ENCODE results near the gene DPYSL3. TPM values are rescaled to one million over a fixed set of nuclear protein-coding genes. Genes with fewer than 3 reads are reported as not detected.

The DPYSL3 gene
- polyA plus RNA-seq (2.8 to 5.8 TPM (median 4.8 TPM) in 3 replicates), polyA minus RNA-seq (5.1 to 24.1 TPM (median 8.2 TPM) in 3 replicates)
- polyA plus RNA-seq (2011; ENCODE audit: low read depth): 0.84 TPM
- 3.7 and 4.1 TPM in 2 replicates for polyA plus RNA-seq (2011; cell fraction: cytosol; rRNA removed)
- 4.6 and 4.9 TPM in 2 replicates for polyA plus RNA-seq (2011; cell fraction: nucleus; rRNA removed)
- 0.45 and 6.3 TPM in 2 replicates for polyA plus RNA-seq (2012; ENCODE audit: low replicate concordance)
- polyA minus RNA-seq (2011; cell fraction: cytosol; rRNA and poly(A)+ RNA removed): 7.3 TPM
- 2.6 and 3.8 TPM in 2 replicates for polyA minus RNA-seq (2011; cell fraction: nucleus; rRNA and poly(A)+ RNA removed)

DNA sequence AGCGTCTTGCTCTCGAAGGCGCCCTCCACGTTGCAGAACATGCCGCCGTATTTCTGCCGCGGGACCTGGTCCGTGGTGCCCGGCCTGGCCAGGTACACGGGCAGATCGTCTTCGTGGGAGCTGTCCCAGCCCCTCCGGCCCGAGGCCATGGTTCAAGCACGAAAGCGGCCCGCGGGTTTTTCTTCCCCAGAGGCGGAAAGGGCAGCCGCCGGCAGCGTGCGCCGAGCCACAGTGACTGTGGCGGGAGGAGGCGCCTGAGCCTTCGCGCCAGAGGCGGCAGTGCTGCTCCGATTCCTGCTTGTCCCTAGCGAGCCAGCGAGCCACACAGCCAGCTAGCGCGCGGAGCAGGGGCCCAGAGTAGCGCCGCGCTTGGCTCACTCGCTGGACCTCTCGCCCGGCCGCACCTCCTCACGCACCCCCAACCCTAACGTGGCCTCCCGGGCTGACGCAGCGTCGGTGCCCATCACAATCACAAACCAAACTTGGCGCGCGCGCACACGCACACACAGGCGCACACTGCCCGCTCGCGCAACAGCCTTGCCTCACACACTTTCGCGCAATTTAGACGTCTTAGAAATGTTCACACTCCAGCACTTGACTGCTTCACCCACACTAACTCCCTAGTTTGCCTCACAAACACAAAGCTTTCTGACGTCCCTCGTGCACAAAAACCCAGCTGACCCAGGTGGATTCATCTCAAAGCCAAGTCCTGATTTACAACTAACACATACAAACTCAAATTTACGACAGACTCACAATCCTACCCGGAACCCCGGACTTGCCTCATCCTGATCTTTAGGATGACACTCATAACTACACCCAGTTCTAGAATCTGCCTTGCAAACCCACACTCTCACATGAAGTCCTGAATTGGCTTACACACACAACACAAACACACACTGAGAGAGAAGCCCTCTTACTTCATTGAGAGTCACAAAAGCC lies at the start of gene DPYSL3:
TSS of gene DPYSL3 (minus strand) at position 359 of the 942 bp plus-strand sequence. CDS start at position 149, 210 bp downstream.
- Histone ChIP-seq H3K9me1 (ENCODE audit: control insufficient read depth, extremely low read depth, insufficient read depth, low read length) (no peaks in the 10 kb centered on the region), H3K79me2 (ENCODE audit: control insufficient read depth, insufficient read depth, low read length) (no peaks in the 10 kb centered on the region), H3K4me1 (ENCODE audit: control insufficient read depth, extremely low read depth, insufficient read depth, low read length) (peaks cover 12% of the 10 kb centered on the region), H3K36me3 (ENCODE audit: control insufficient read depth in 2 of 2, extremely low read depth in 1 of 2, insufficient read depth in 2 of 2, low read length in 2 of 2) (no peaks in the 10 kb centered on the region), H3K27me3 (ENCODE audit: control insufficient read depth, extremely low read depth, insufficient read depth, low read length) (peaks cover 15% of the 10 kb centered on the region), H3K27ac (ENCODE audit: control insufficient read depth, insufficient read depth, low read length) (no peak within 1 kb of the TSS), H3K4me2 (ENCODE audit: control insufficient read depth, extremely low read depth, insufficient read depth, low read depth, low read length) (peak within 1 kb of the TSS; percentile 82), H2AFZ (ENCODE audit: control insufficient read depth, low read length) (peak within 1 kb of the TSS; percentile 89), H4K20me1 (ENCODE audit: control insufficient read depth, extremely low read depth, insufficient read depth, low read length) (no peaks in the 10 kb centered on the region), H3K9ac (ENCODE audit: control insufficient read depth, extremely low read depth, insufficient read depth, low read length) (peak within 1 kb of the TSS; percentile 50), H3K9me3 (ENCODE audit: control insufficient read depth, low read depth, low read length) (no peaks in the 10 kb centered on the region), H3K4me3 (ENCODE audit: control insufficient read depth in 2 of 3, extremely low read depth in 1 of 3, insufficient read depth in 2 of 3, low read depth in 1 of 3, low read length in 3 of 3) (peak within 1 kb of the TSS; percentile 25 to 68 (median 65))
- dilution Hi-C loops (cut with MboI; ENCODE audit: extremely low pct_ligation_motif_present, low sequenced_read_pairs): no loop called here
- FAIRE-seq: peak; percentile 49
- TF ChIP-seq, protein P1, sequence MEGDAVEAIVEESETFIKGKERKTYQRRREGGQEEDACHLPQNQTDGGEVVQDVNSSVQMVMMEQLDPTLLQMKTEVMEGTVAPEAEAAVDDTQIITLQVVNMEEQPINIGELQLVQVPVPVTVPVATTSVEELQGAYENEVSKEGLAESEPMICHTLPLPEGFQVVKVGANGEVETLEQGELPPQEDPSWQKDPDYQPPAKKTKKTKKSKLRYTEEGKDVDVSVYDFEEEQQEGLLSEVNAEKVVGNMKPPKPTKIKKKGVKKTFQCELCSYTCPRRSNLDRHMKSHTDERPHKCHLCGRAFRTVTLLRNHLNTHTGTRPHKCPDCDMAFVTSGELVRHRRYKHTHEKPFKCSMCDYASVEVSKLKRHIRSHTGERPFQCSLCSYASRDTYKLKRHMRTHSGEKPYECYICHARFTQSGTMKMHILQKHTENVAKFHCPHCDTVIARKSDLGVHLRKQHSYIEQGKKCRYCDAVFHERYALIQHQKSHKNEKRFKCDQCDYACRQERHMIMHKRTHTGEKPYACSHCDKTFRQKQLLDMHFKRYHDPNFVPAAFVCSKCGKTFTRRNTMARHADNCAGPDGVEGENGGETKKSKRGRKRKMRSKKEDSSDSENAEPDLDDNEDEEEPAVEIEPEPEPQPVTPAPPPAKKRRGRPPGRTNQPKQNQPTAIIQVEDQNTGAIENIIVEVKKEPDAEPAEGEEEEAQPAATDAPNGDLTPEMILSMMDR (optimal IDR thresholded peaks at IDR 0.05 in 1 of 3, IDR thresholded peaks at IDR 0.05 in 1 of 3, conservative IDR thresholded peaks at IDR 0.05 in 1 of 3; ENCODE audit: extremely low read depth in 1 of 3, insufficient read depth in 2 of 3, low read length in 3 of 3): peak in 2 of 3 experiments; percentile 37 to 51
- TF ChIP-seq EZH2 (IDR thresholded peaks at IDR 0.05; ENCODE audit: low read length): no peak
- no peak for DNase-seq (ENCODE audit: low read depth, low spot score)

GRCh38 chr5:147558826-147559225 lies 49.0 kb upstream of the DPYSL3 start:
- TF ChIP-seq, protein P1 (optimal IDR thresholded peaks at IDR 0.05 in 1 of 3, IDR thresholded peaks at IDR 0.05 in 1 of 3, conservative IDR thresholded peaks at IDR 0.05 in 1 of 3; ENCODE audit: extremely low read depth in 1 of 3, insufficient read depth in 2 of 3, low read length in 3 of 3): peak; percentile 45 to 73 (median 53)
- no peak for TF ChIP-seq EZH2 (IDR thresholded peaks at IDR 0.05; ENCODE audit: low read length)
- Histone ChIP-seq H3K4me3 (ENCODE audit: control insufficient read depth in 2 of 3, extremely low read depth in 1 of 3, insufficient read depth in 2 of 3, low read depth in 1 of 3, low read length in 3 of 3) (no peak overlapping the region), H3K4me2 (ENCODE audit: control insufficient read depth, extremely low read depth, insufficient read depth, low read depth, low read length) (no peak overlapping the region), H3K36me3 (ENCODE audit: control insufficient read depth in 2 of 2, extremely low read depth in 1 of 2, insufficient read depth in 2 of 2, low read length in 2 of 2) (no peaks in the 10 kb centered on the region), H3K4me1 (ENCODE audit: control insufficient read depth, extremely low read depth, insufficient read depth, low read length) (peaks cover 5% of the 10 kb centered on the region), H3K27ac (ENCODE audit: control insufficient read depth, insufficient read depth, low read length) (no peak overlapping the region), H3K79me2 (ENCODE audit: control insufficient read depth, insufficient read depth, low read length) (no peaks in the 10 kb centered on the region), H2AFZ (ENCODE audit: control insufficient read depth, low read length) (no peak overlapping the region), H3K27me3 (ENCODE audit: control insufficient read depth, extremely low read depth, insufficient read depth, low read length) (no peaks in the 10 kb centered on the region), H3K9me1 (ENCODE audit: control insufficient read depth, extremely low read depth, insufficient read depth, low read length) (no peaks in the 10 kb centered on the region), H4K20me1 (ENCODE audit: control insufficient read depth, extremely low read depth, insufficient read depth, low read length) (no peaks in the 10 kb centered on the region), H3K9ac (ENCODE audit: control insufficient read depth, extremely low read depth, insufficient read depth, low read length) (no peak overlapping the region), H3K9me3 (ENCODE audit: control insufficient read depth, low read depth, low read length) (no peaks in the 10 kb centered on the region)
- no peak for DNase-seq (ENCODE audit: low read depth, low spot score)
- FAIRE-seq: no peak
- dilution Hi-C loops (cut with MboI; ENCODE audit: extremely low pct_ligation_motif_present, low sequenced_read_pairs): no loop called here
